AG04449 (cell line): ENCODE data around the gene SIRPG.

Source experiments
- CTCF ChIA-PET: fragments of 350-600 bp; formaldehyde crosslinking; extraction: SDS; loops from one replicate; lab custom pipeline; 2021; ENCODE audit warnings: antibody characterized with exemption; lab: Yijun Ruan, JAX
- POLR2A ChIA-PET: fragments of 400-600, 350-600 bp; formaldehyde crosslinking; extraction: SDS; loops from one replicate; lab custom pipeline; 2020; ENCODE audit warnings: antibody characterized with exemption, inconsistent platforms; lab: Yijun Ruan, JAX
- DNase-seq: peaks from one replicate; pipeline ENCODE4 v3.0.0-alpha.2; 2010; ENCODE audit warnings: low read depth, low spot score
- H3K4me3 ChIP-seq: 2 replicates; pipeline ENCODE4 v1.5.1; 2011; ENCODE audit warnings: low read depth, mild to moderate bottlenecking, control low read depth, low read length
- CTCF ChIP-seq: IDR thresholded peaks from one replicate; pipeline ENCODE4 v1.5.1; 2011; ENCODE audit warnings: mild to moderate bottlenecking, moderate library complexity, low read length, control low read depth, inconsistent platforms; ENCODE audit not compliant: insufficient read depth; ENCODE audit errors: missing control alignments

The SIRPG gene

GRCh38 chr20:1633535-1633934, 24.0 kb downstream of the SIRPG start:
- ChIA-PET CTCF (no interaction called here), POLR2A (no interaction called here)
- no peak overlapping the region for H3K4me3 ChIP-seq
- DNase-seq = no peak
- TF ChIP-seq CTCF = no peak

- TF ChIP-seq CTCF = no peak
Observed at GRCh38 chr20:1632178-1632577, 25.4 kb downstream of the SIRPG start.

GRCh38 chr20:1631309-1632151, 26.0 kb downstream of the SIRPG start:
- POLR2A ChIA-PET = no interaction called here
- CTCF ChIA-PET = no interaction called here
- DNase-seq = no peak
- no peak overlapping the region for H3K4me3 ChIP-seq
- TF ChIP-seq CTCF = no peak

More at GRCh38 chr20:1632178-1632577, 25.4 kb downstream of the SIRPG start:
- CTCF ChIA-PET = no interaction called here
- POLR2A ChIA-PET = no interaction called here
- no peak for DNase-seq
- no peak overlapping the region for H3K4me3 ChIP-seq

- DNase-seq = no peak
- TF ChIP-seq CTCF = no peak
- POLR2A ChIA-PET = no interaction called here
- H3K4me3 ChIP-seq = no peak overlapping the region
- CTCF ChIA-PET = interaction anchor here (0.6 kb wide), 1 partner anchor 134 kb away, joined by 3 read pairs; no protein-coding TSS in a partner anchor
Observed at GRCh38 chr20:1630186-1630585, 27.4 kb downstream of the SIRPG start.

- no peak for TF ChIP-seq CTCF
- POLR2A ChIA-PET = no interaction called here
- DNase-seq = no peak
- no peak overlapping the region for H3K4me3 ChIP-seq
- CTCF ChIA-PET = no interaction called here
Observed at GRCh38 chr20:1629321-1629720, 28.3 kb downstream of the SIRPG start.

GRCh38 chr20:1628621-1629020, 29.0 kb downstream of the SIRPG start:
- POLR2A ChIA-PET = no interaction called here
- DNase-seq = no peak
- CTCF ChIA-PET = no interaction called here
- TF ChIP-seq CTCF = no peak
- no peak overlapping the region for H3K4me3 ChIP-seq
